ENCODE measurements around the gene PAPPA2. TPM values are rescaled to one million over a fixed set of nuclear protein-coding genes. Genes with fewer than 3 reads are reported as not detected.

PAPPA2 gene
- total and polyA plus RNA-seq, 2 of the 4 experiments (the other 2 are of a cell fraction): 0.10 to 0.18 TPM

- Histone ChIP-seq H3K27ac (ENCODE audit: insufficient read depth, low read length) (no peak overlapping the region), H2AK9ac (replicated peaks; ENCODE audit: low read depth, low read length, poor library complexity) (no peak overlapping the region), H3K14ac (replicated peaks; ENCODE audit: low read depth, low read length) (no peak overlapping the region), H3K4ac (ENCODE audit: low read depth, low read length) (no peak overlapping the region), H3K9me1 (ENCODE audit: insufficient read depth, low read length) (no peaks in the 10 kb centered on the region), H3K4me3 (ENCODE audit: insufficient read depth, low read depth, low read length) (no peak overlapping the region), H3K27me3 (ENCODE audit: control insufficient read depth, insufficient read depth, low read length) (no peaks in the 10 kb centered on the region), H3K4me1 (ENCODE audit: control insufficient read depth, insufficient read depth, low read length) (no peaks in the 10 kb centered on the region), H4K8ac (ENCODE audit: low read depth in 2 of 2, low read length in 2 of 2) (no peak overlapping the region), H2BK20ac (ENCODE audit: low read depth, low read length) (no peak overlapping the region), H4K20me1 (ENCODE audit: insufficient read depth, low read length) (no peaks in the 10 kb centered on the region), H3K9ac (ENCODE audit: low read depth, low read length) (no peak overlapping the region), H2BK15ac (ENCODE audit: low read depth, low read length) (no peak overlapping the region), H3K56ac (ENCODE audit: extremely low read depth, insufficient read depth, low read length) (no peak overlapping the region), H3K9me3 (ENCODE audit: control insufficient read depth, insufficient read depth, low read length) (no peaks in the 10 kb centered on the region), H3K23ac (ENCODE audit: low read depth, low read length) (no peak overlapping the region), H2BK5ac (ENCODE audit: low read depth, low read length, poor library complexity, severe bottlenecking) (no peak overlapping the region), H2AK5ac (ENCODE audit: low read depth, low read length) (no peak overlapping the region), H4K5ac (ENCODE audit: low read depth, low read length) (no peak overlapping the region), H3K79me1 (ENCODE audit: low read depth in 1 of 2, low read length in 2 of 2) (no peaks in the 10 kb centered on the region), H3K36me3 (ENCODE audit: control insufficient read depth, insufficient read depth, low read length) (no peaks in the 10 kb centered on the region), H2AFZ (replicated peaks; ENCODE audit: low read length, poor library complexity) (no peak overlapping the region), H2BK120ac (ENCODE audit: low read depth, low read length) (no peak overlapping the region), H4K91ac (ENCODE audit: insufficient read depth, low read depth, low read length) (no peak overlapping the region), H3K4me2 (ENCODE audit: low read depth, low read length) (no peak overlapping the region), H3K18ac (ENCODE audit: low read depth, low read length) (no peak overlapping the region)
- dilution Hi-C loops (cut with HindIII; ENCODE audit: low sequenced_read_pairs, unreplicated experiment): no loop called here
- no TSS peak for BruUV-seq (replicated peaks)
- no CpG with 5 or more reads among the region's 4 CpGs for WGBS, 2 experiments (ENCODE audit: extremely low coverage in 2 of 2, insufficient read length in 1 of 2)
- intact Hi-C loops (cut with micrococcal nuclease): no loop called here
- POLR2A ChIA-PET (ENCODE audit: unreplicated experiment): no interaction called here
- TF ChIP-seq NFE2L2 (IDR thresholded peaks at IDR 0.05; ENCODE audit: low read depth, low read length): no peak
- no peak for TF ChIP-seq CEBPB (IDR thresholded peaks at IDR 0.05; ENCODE audit: low read depth, low read length)
- no peak for TF ChIP-seq SMC3 (IDR thresholded peaks at IDR 0.05; ENCODE audit: low read depth, low read length)
- no peak for TF ChIP-seq MAZ (IDR thresholded peaks at IDR 0.05; ENCODE audit: borderline replicate concordance, low read depth, low read length)
- TF ChIP-seq CHD1 (IDR thresholded peaks at IDR 0.05; ENCODE audit: low read depth, low read length): no peak
- TF ChIP-seq ELK1 (IDR thresholded peaks at IDR 0.05; ENCODE audit: borderline replicate concordance, low read depth, low read length): no peak
- no peak for TF ChIP-seq MXI1 (IDR thresholded peaks at IDR 0.05; ENCODE audit: borderline replicate concordance, low read depth, low read length)
- TF ChIP-seq USF2 (IDR thresholded peaks at IDR 0.05; ENCODE audit: low read depth, low read length): no peak
- TF ChIP-seq BHLHE40 (IDR thresholded peaks at IDR 0.05; ENCODE audit: low read depth, low read length): no peak
- no peak for TF ChIP-seq RCOR1 (IDR thresholded peaks at IDR 0.05; ENCODE audit: insufficient replicate concordance, low read length)
- no peak for TF ChIP-seq POLR2A (IDR thresholded peaks at IDR 0.05; ENCODE audit: low read depth, low read length)
- TF ChIP-seq RAD21 (IDR thresholded peaks at IDR 0.05; ENCODE audit: low read length): no peak
- no peak for TF ChIP-seq FOS (IDR thresholded peaks at IDR 0.05; ENCODE audit: low read depth, low read length)
- TF ChIP-seq CTCF (conservative IDR thresholded peaks at IDR 0.05; ENCODE audit: low read depth, low read length): no peak
- TF ChIP-seq RFX5 (IDR thresholded peaks at IDR 0.05; ENCODE audit: low read depth, low read length): no peak
- no peak for TF ChIP-seq MAFK (IDR thresholded peaks at IDR 0.05; ENCODE audit: low read depth, low read length)
- ATAC-seq (ENCODE audit: low read depth) (no peak), DNase-seq (no peak)
- CTCF ChIA-PET: no interaction called here
- in situ Hi-C loops (cut with MboI; ENCODE audit: low sequenced_read_pairs): loop anchor here (25.0 kb wide), 1 partner anchor 1696 kb away; no protein-coding TSS in a partner anchor
These were observed 395.5 kb downstream of the PAPPA2 start for GRCh38 chr1:176858433-176858916.
